Measurements from ENCODE around the gene UPF2. TPM values are rescaled to one million over a fixed set of nuclear protein-coding genes. Genes with fewer than 3 reads are reported as not detected.
"Not testable (repeated sequence)": the region's sequence is repeated elsewhere in the genome, so short reads cannot be mapped to it uniquely, and the experiment has no call there.

The UPF2 gene
- total RNA-seq, 1 donor from 2014 or later = 10.9 TPM

DNA sequence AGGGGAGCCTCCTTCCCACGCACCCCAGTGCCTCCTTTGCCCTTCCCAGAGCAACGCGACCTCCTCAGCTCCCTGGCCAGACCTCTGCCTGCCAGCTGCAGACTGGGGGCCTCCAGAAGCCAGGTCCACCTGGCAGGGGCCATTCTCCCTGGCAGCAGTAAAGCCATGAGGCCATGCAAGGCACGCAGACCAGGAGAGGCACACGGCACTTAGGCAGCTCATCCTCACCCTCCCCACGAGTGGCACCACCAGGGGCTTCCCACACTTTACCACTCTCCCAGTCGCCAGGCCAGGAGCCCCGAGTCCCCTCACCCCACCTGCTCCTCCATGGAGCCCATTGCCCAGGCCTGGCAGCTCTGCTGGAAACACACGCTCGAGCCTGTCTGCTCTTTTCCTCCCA is 134.1 kb downstream of the UPF2 start:
- no peak for DNase-seq (ENCODE audit: low read depth in 2 of 2)

- no peak for DNase-seq (ENCODE audit: low read depth in 2 of 2)
These were observed 134.7 kb downstream of the UPF2 start for GRCh38 chr10:11907914-11908313.

DNA sequence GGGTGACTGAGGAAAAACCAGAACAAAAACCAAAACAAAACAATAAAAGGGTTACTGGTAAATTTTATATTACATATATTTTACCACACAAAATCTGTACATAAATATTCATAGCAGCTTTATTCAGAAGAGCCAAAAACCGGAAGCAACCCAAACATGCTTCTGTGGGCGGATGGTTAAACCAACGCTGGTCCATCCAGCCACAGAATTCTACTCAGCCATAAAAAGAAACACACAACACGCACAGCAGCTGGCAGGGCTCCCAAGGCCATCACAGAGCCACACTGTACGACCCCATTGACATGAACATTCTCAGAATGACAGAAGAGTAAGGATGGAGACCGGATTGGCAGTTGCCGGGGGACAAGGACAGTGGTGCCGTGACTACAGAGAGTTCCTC is 135.9 kb downstream of the UPF2 start:
- DNase-seq (ENCODE audit: low read depth in 2 of 2) = no peak

DNA sequence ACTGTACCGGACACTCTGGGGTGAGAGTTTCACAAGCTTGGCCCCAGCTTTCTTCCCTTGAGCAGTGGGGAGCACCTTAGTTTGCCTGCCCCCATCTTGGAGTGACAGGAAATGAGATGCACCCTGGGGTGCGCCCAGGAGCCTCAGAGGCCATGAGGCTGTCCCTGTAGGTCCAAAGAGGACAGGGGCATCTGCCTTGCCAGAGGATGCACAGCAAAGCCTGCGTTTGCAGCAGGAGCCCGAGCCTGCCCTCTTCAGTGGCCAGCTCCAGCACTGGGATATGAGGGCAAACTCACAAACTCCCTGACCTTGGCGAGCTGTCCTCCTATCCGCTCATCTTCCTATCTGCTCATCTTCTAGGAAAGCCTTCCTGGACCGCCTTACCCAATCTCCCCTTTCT is 140.0 kb downstream of the UPF2 start:
- no peak for DNase-seq (ENCODE audit: low read depth in 2 of 2)

DNA sequence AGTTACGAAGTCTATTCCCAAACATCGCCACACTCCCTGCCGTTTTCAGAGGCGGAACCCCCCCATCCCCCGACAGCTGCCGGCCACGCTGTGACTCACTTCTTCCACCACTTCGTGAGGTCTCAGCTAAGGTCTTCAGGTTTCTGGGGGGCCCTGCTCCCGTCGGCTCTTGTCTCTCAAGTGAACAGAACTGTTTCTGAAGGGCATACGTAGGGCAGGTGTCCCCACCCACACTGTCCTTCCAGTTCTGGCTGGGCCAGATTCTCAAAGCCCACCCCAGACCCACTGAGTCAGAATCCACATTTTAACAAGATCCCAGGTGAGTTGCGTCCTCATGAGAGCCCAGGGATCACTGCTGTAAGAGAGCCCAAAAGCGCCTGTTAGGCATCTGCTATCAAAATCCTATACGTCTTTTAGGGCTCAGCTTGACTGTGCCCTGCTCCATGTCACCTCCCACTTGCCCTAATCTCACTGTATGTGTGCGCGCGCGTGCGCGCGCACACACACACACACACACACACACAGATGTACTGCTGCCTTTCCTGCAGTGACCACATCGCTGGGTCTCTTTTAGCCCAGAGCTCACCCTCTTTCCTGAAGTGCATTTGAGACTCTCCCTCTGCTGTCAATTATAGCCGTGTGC is 140.7 kb downstream of the UPF2 start:
- DNase-seq (ENCODE audit: low read depth in 2 of 2) = peak in 1 of 2 donors; percentile 23

DNA sequence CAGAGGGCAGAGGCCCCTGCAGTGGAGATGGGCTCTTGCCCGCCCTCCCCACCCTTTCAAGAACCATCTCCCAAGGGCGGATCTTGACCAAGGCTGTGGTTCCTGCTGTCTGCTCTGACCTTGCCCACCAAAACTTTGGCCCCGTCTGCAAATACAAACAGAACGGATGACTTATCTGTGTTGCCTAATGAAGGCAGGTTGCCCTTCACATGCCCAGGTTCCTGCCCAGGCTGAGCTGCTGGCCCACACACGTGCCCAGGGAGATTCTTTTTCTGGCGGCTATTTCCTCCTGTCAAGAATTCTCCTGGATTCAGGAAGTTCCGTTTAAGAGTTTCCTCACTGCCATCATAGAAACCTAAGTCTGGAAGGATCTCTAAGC is 141.2 kb downstream of the UPF2 start:
- DNase-seq (ENCODE audit: low read depth in 2 of 2) = no peak

- no peak for DNase-seq (ENCODE audit: low read depth in 2 of 2)
These were observed 141.6 kb downstream of the UPF2 start for GRCh38 chr10:11901036-11901301.

- no peak for DNase-seq (ENCODE audit: low read depth in 2 of 2)
These were observed 143.3 kb downstream of the UPF2 start for GRCh38 chr10:11899067-11899876.

- DNase-seq (ENCODE audit: low read depth in 2 of 2) = peak in 1 of 2 donors; percentile 24
These were observed 144.1 kb downstream of the UPF2 start for GRCh38 chr10:11898372-11899066.

- DNase-seq (ENCODE audit: low read depth in 2 of 2) = no peak
These were observed 144.6 kb downstream of the UPF2 start for GRCh38 chr10:11898033-11898371.

GRCh38 chr10:11896549-11897200 is 145.9 kb downstream of the UPF2 start:
- no peak for DNase-seq (ENCODE audit: low read depth in 2 of 2)

DNA sequence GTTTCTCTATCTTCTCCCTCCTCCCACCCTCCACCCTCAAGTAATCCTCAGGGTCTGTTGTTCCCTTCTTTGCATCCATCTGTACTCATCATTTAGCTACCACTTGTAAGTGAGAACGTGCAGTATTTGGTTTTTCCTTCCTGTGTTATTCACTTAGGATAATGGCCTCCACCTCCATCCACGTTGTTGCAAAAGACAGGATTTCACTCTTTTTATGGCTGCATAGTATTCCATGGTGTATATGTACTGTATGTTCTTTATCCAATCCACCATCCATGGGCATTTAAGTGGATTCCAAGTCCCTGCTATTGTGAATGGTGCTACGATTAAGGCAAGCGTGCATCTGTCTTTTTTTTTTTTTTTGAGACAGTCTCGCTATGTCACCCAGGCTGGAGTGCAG is 147.0 kb downstream of the UPF2 start:
- no peak for DNase-seq (ENCODE audit: low read depth in 2 of 2)

DNA sequence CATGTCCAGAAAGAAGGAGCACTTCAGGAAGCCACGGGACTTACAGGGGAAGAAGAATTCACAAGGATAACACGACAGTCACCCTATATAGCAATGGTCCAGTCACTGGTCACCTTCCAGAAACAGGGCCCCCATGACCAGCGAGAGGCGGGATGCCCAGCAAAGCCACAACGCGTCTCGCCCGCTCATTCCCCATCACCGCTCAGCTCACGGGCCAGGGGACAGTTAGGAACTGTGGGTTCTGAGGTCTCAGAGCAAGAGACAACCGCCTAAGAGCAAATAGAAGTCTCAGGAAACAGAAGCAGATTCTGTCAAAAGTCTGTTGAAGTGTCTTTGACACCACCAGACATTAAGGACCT is 147.5 kb downstream of the UPF2 start:
- DNase-seq (ENCODE audit: low read depth in 2 of 2) = no peak

- no peak for DNase-seq (ENCODE audit: low read depth in 2 of 2)
These were observed 148.1 kb downstream of the UPF2 start for GRCh38 chr10:11894381-11895107.

DNA sequence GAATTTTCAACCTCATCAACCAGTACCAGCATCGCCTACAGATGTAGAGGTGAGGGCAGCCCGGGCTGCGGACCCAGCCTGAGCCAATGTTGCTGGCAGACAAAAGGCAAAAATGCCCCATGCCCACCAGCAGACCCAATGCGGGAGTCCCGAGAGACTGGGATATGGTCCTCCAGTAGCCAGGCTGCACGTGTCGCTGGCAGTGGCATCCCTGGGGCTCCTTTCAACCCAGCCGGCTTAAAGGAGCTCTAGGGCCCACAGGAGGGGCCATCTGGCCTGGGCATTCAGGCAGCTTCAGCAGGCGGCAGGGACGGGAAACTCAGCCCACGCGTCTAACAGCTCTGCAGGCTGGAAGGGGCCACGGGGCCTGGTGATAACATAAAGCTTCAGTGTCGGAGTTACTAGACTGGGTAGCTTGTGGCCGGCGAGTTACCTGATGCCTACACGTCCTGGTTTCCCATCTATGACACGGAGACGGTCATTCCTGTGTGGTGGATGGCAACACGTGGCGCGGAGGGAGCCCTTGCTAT is 148.8 kb downstream of the UPF2 start:
- no peak for DNase-seq (ENCODE audit: low read depth in 2 of 2)

DNA sequence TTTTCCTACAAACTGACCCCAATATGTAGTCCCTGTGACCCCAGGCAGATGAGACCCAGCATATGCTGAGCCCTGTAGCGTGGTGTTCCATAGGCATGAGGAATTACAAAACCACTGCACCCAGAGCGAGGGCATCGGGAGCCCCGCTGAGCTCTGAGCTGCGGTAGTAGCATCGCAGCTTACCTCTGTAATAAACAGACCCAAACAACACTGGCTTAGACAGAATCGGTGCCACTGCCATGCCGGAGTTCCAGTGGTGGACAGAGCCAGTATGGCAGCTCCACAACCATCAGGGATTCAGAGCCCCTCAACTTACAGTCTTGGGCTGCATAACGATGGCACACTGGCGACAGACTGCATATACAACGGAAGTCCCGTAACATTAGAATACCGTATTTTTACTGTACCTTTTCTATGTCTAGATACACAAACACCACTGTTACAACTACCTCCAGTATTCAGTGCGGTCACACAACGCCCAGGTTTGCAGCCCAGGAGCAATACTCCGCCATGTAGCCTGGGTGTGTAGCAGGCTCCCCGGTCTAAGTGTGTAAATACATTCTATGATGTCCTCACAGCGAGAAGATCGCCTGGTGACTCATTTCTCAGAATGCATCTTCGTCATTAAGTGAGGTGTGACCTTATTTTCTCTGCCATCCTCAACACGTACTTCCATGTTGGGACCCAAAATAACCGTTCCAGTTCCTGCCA is 150.7 kb downstream of the UPF2 start:
- DNase-seq (ENCODE audit: low read depth in 2 of 2) = no peak

DNA sequence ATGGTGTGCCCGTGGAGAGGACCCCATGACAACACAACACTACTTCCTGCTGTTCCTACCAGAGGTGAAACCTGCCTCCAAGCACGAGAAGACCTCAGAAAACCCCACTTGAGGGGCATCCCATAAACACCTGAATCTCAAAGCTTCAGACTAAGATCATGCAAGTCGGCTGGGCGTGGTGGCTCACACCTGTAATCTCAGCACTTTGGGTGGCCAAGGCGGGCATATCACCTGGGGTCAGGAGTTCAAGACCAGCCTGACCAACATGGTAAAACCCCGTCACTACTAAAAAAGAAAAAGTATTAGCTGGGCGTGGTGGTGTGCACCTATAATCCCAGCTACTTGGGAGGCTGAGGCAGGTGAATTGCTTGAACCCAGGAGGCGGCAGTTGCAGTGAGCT is 153.3 kb downstream of the UPF2 start:
- DNase-seq (ENCODE audit: low read depth in 2 of 2) = not testable (repeated sequence)

DNA sequence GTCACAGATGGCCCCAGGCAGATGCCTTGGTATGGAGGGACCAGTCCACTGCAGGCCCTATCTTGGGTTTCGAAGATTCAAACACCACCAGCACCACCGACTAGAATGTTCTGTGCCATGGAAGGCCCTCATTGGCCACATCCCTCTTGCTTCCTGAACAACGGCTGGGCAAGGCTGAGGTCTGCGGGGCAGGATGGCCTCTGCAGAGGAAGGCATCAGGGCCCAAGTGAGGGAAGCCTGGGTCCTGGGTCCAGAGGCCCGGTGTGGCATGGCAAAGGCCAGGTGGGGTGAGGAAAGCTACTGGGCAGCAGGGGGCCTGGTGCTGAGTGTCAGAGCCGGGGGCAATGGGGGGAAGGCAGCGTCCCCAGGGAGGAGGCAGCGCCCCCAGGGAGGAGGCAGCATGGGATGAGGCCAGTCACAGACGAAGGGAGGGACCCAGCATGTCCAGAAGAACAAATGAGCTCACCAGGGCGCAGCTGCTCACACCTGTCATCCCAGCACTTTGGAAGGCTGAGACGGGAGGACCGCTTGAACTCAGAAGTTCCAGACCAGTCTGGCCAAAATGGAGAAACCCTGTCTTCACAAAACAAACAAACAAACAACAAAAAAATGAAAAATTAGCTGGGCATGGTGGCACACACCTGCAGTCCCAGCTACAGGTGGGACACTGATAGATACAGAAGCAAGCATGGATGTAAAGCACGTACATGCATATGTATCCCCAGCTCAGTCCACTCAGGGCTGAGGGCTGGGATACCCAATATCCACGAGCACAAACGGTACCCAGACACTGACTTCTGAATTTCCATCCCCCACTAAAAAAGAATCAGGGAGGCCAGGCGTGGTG is 155.0 kb downstream of the UPF2 start:
- no peak for DNase-seq (ENCODE audit: low read depth in 2 of 2)

DNA sequence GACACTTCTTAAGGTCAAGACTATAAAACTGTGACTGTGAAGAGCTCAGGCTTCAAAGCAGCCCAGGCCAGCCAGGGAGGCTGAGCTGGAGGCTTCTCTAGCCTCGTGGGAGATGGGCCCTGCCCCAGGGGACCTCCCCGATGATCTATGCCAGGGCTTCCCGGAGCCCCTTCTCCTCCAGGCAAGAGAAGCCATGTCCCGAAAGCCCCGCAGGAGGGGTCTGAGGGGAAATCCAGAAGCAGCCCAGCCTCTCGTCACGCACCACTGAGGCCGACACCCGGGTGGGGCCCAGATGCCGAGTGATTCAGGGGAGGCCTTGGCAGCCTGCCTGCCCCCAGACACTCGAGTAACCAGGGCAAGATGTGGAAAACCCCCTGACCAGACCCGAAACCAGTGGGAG is 155.8 kb downstream of the UPF2 start:
- DNase-seq (ENCODE audit: low read depth in 2 of 2) = no peak

DNA sequence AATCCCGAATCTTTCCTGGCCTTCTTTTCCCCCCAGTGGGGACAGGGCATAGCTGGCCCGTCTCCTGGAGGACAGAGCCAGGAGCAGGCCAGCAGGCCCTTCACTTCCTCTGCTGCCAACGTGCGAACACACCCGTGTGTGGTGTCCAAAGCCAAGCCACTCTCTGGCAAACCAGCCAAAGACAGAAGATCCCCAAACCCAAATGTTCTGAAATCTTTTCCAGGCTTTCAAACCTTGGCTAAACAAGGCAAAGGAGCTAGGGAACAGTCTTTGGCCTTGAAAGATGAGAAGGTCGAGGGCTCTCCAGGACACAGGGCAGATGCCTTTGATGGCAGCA is 156.5 kb downstream of the UPF2 start:
- DNase-seq (ENCODE audit: low read depth in 2 of 2) = no peak

All from lung microvascular endothelial cell (primary cell).